Measurements from ENCODE around the gene ITGA11. TPM values are rescaled to one million over a fixed set of nuclear protein-coding genes. Genes with fewer than 3 reads are reported as not detected.

The ITGA11 gene
- total RNA-seq, 1 experiment from 2014 or later, result 63.4 TPM

DNA sequence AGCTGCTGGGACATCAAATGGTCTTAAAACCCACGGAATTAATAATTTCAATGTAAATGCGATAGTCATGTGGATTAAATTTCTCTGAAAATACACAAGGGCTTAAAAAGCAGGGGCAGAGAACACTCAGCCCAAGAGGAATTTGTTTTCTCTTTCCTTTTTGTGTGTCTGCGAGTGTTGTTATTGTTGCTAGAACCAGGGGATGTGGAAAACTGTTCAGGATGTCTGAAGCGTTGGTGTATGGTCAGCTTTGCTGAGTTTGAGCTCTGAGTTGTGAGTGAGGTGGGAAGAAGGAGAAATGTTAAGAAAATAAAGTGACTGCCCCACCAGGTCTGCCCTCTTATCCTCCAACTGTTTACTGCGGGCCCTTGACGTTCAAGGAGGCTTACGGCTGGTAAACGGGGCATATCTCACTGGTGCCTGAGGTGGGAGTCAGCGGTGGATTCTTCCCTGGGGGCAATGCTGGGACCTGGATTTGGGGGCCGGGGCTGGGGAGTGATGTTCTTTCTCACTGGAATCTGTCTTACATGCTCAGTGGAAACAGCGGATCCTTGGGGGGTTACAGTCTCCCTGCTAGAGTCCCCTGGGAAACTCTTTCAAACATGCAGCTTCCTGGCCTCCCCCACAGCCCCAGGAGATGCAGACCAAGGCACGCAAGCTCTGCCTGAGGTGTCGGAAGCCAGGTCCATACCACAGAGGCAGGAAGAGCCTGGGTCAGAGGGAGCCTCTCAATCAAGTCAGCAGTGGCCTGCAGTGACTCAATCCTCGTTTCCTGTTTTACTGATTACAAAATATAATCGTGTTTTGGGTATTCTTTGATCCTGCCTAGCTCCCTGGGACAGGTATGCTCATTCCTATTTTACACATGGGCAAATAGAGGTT lies 41.8 kb downstream of the ITGA11 start:
- H3K36me3 ChIP-seq, result peaks cover 44% of the 10 kb centered on the region

GRCh38 chr15:68389041-68389930 lies 42.7 kb downstream of the ITGA11 start:
- H3K27me3 ChIP-seq, result no peaks in the 10 kb centered on the region
- no peak for DNase-seq
- H3K4me3 ChIP-seq, result no peak overlapping the region
- peaks cover 12% of the 10 kb centered on the region for H3K9me3 ChIP-seq
- H3K36me3 ChIP-seq, result peaks cover 43% of the 10 kb centered on the region

More for the DNA sequence above, 41.8 kb downstream of the ITGA11 start:
- Histone ChIP-seq H3K27me3 (no peaks in the 10 kb centered on the region), H3K9me3 (peaks cover 13% of the 10 kb centered on the region), H3K4me3 (no peak overlapping the region)
- DNase-seq, result no peak

- no peak for DNase-seq
- Histone ChIP-seq H3K4me3 (no peak overlapping the region), H3K9me3 (peaks cover 9% of the 10 kb centered on the region)
These were observed 44.4 kb downstream of the ITGA11 start for GRCh38 chr15:68387381-68388143.

GRCh38 chr15:68386587-68387288 lies 45.2 kb downstream of the ITGA11 start:
- no peak for DNase-seq
- no peaks in the 10 kb centered on the region for H3K27me3 ChIP-seq
- H3K9me3 ChIP-seq, result peaks cover 5% of the 10 kb centered on the region
- no peak overlapping the region for H3K4me3 ChIP-seq
- peaks cover 38% of the 10 kb centered on the region for H3K36me3 ChIP-seq

More at GRCh38 chr15:68387381-68388143, 44.4 kb downstream of the ITGA11 start:
- H3K27me3 ChIP-seq, result no peaks in the 10 kb centered on the region
- H3K36me3 ChIP-seq, result peaks cover 43% of the 10 kb centered on the region

DNA sequence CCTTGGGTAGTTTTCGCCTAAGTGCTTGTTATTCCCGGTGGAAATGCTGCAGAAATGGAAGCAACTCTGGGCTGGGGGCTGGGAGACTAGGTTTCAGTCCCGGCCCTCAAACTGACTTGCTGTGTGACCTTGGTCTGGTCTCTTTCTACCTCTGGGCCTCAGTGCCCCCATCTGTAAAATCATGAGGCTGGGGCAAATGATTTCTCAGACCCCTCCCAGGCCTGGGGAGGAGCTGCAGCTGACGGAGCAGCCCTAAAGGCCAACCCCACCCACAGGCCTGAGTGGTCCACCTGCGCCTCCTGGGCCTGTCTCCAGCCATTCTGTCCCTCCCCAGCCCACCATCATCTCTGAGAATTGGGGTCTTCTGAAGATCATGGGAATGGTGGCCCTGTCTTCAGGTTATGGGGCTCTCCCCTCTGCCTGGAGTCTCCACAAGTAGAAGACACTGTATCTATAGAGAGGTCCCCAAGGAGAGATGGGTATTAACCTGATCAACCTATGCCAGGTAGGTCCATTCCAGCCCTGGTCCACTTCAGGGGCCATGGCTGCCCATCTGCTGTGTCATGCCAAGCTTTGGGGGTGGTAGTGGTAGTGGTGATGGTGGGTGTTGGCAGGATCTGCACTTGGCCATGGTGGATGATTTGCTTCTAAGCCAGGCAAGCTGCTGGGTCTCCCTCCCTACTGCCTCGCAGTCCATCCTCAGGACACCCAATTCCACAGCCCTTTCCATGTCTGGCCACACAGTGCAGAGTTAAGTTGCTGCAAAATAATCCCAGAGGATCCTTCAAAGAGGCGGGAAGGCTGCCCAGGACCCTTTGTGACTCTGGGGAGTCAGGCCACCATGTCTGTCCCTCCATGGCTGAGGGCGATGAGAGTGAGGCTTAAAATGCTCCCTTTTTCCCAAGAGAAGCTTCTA lies 46.0 kb downstream of the ITGA11 start:
- Histone ChIP-seq H3K27me3 (no peaks in the 10 kb centered on the region), H3K9me3 (peaks cover 5% of the 10 kb centered on the region), H3K4me3 (no peak overlapping the region), H3K36me3 (peaks cover 31% of the 10 kb centered on the region)
- no peak for DNase-seq

- Histone ChIP-seq H3K27me3 (no peaks in the 10 kb centered on the region), H3K4me3 (no peak overlapping the region), H3K9me3 (peaks cover 5% of the 10 kb centered on the region), H3K36me3 (peaks cover 28% of the 10 kb centered on the region)
- no peak for DNase-seq
These were observed 46.8 kb downstream of the ITGA11 start for GRCh38 chr15:68385240-68385561.

DNA sequence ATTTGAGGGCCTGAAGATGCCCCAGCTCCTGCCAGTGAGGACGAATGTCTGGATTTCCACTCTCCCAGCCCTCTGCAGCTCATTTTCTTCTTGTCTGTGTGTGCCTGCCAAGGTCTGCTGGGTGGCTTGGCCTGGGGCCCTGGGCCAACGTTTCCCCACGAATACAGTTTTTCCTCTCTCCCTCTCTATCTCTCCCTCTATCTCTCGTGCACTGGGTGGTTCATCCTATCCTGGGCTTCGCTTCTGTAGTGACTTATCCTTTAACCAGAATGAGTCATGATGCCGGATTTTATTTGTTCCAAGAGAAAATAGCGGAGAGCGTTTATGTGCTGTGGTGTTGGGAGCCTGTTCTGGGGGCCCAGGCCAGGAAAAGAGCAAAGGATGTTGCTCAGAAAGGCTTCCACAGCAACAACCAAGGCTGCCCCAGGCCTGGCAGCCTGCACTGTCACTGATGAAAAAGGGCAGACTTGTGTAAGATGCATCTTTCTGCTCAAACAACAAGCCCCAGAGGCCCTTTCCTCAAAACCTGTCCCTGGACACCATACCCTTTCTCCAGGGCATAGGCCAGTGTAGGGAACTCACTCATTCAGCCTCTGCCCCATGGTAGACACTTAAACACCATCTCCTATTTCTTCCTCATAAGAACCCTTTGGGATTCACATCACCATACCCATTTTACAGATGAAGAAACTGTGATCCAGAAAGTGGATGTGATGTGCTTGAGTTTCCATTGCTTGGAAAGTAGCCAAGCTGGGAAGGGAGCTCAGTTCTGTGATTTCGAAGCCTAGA lies 47.3 kb downstream of the ITGA11 start:
- peaks cover 25% of the 10 kb centered on the region for H3K36me3 ChIP-seq
- peaks cover 5% of the 10 kb centered on the region for H3K9me3 ChIP-seq
- H3K27me3 ChIP-seq, result no peaks in the 10 kb centered on the region
- peak; percentile 95 for DNase-seq
- H3K4me3 ChIP-seq, result no peak overlapping the region

- DNase-seq, result no peak
- H3K36me3 ChIP-seq, result peaks cover 22% of the 10 kb centered on the region
- H3K27me3 ChIP-seq, result no peaks in the 10 kb centered on the region
- no peak overlapping the region for H3K4me3 ChIP-seq
- peaks cover 5% of the 10 kb centered on the region for H3K9me3 ChIP-seq
These were observed 48.5 kb downstream of the ITGA11 start for GRCh38 chr15:68383161-68384074.

GRCh38 chr15:68382286-68383007 lies 49.5 kb downstream of the ITGA11 start:
- no peaks in the 10 kb centered on the region for H3K27me3 ChIP-seq
- no peak for DNase-seq
- peaks cover 5% of the 10 kb centered on the region for H3K9me3 ChIP-seq
- H3K36me3 ChIP-seq, result peaks cover 22% of the 10 kb centered on the region
- H3K4me3 ChIP-seq, result no peak overlapping the region

GRCh38 chr15:68380456-68380855 lies 51.5 kb downstream of the ITGA11 start:
- H3K9me3 ChIP-seq, result peaks cover 5% of the 10 kb centered on the region
- DNase-seq, result no peak
- H3K4me3 ChIP-seq, result no peak overlapping the region
- no peaks in the 10 kb centered on the region for H3K27me3 ChIP-seq
- H3K36me3 ChIP-seq, result peaks cover 21% of the 10 kb centered on the region

DNA sequence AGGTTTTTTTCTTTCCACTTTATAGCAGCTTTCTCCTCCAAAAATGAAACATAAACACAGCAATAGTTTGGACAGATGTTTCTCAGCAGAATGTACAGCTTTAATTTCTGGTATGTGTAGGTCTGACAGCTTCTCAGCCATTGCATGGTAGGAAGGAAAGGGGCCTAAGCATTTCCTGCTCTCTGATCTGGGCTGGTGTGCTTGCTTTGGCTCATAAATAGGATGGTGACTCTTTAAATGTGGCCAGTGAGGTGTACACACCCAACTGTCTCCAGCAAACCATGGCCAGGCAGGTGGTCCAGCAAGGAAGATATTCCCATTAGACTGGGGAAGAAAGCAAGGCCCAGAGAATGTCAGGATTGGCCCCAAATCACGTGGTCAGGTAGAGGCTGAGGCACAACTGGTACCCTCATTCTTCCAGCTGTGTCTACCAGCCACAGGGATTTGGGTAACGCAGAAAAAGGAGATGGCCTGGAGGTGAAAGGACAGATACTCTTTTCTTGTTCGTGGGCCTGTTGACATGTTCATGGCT lies 52.1 kb downstream of the ITGA11 start:
- peaks cover 16% of the 10 kb centered on the region for H3K36me3 ChIP-seq
- H3K9me3 ChIP-seq, result peaks cover 5% of the 10 kb centered on the region
- no peak for DNase-seq

GRCh38 chr15:68379058-68379758 lies 52.8 kb downstream of the ITGA11 start:
- Histone ChIP-seq H3K27me3 (no peaks in the 10 kb centered on the region), H3K9me3 (peaks cover 5% of the 10 kb centered on the region), H3K4me3 (no peak overlapping the region), H3K36me3 (peaks cover 16% of the 10 kb centered on the region)
- DNase-seq, result no peak

More for the DNA sequence above, 52.1 kb downstream of the ITGA11 start:
- H3K27me3 ChIP-seq, result no peaks in the 10 kb centered on the region
- no peak overlapping the region for H3K4me3 ChIP-seq
